Peyer's patch (tissue), 4 donors: ENCODE data around the gene PDE11A. TPM values are rescaled to one million over a fixed set of nuclear protein-coding genes. Genes with fewer than 3 reads are reported as not detected.

Source experiments
- DNase-seq, 3 donors: peaks; one replicate each; pipeline ENCODE4 v3.0.0-alpha.2; 2017 to 2019
- H3K27ac ChIP-seq, 4 donors: fragments of 200-600 bp; sonication (generic); one replicate each; pipeline ENCODE4 v1.5.1; 2016 to 2019
- H3K27me3 ChIP-seq, 2 donors: fragments of 200-600 bp; sonication (generic); one replicate each; pipeline ENCODE4 v1.5.1; 2019
- H3K36me3 ChIP-seq, 3 donors: fragments of 200-600 bp; sonication (generic); one replicate each; pipeline ENCODE4 v1.5.1; 2016 to 2019
- H3K4me1 ChIP-seq, 4 donors: fragments of 200-600 bp; sonication (generic); one replicate each; pipeline ENCODE4 v1.5.1; 2016 to 2019
- H3K4me3 ChIP-seq, 4 donors: fragments of 200-600 bp; sonication (generic); 1 replicate in 3 of 4; 2 replicates in 1 of 4; pipeline ENCODE4 v1.5.1; 2016 to 2019; ENCODE audit warnings: mild to moderate bottlenecking in 1 of 4
- H3K9me3 ChIP-seq, 4 donors: fragments of 200-600 bp; sonication (generic); one replicate each; pipeline ENCODE4 v1.5.1; 2016 to 2019; ENCODE audit warnings: mild to moderate bottlenecking in 1 of 4
- CTCF ChIP-seq, 6 experiments: fragments of 450-650 bp in 4 of 6; fragments of 200-600 bp in 2 of 6; sonication (generic) in 1 of 6; IDR thresholded peaks; one replicate each; pipeline ENCODE4 v1.5.1; 2017 to 2019; ENCODE audit warnings: antibody characterized with exemption in 6 of 6, mild to moderate bottlenecking in 3 of 6, moderate library complexity in 1 of 6
- POLR2A ChIP-seq, 2 donors: fragments of 450-650 bp; IDR thresholded peaks; one replicate each; pipeline ENCODE4 v1.5.1; 2017; ENCODE audit warnings: antibody characterized with exemption in 2 of 2, mild to moderate bottlenecking in 2 of 2, moderate library complexity in 2 of 2
- total RNA-seq, 4 donors: library from RNA; depleted of rRNA; stranded (reverse); fragments of >200 nt; gene quantifications; one replicate each; pipeline ENCODE4 v1.1.0, GENCODE V29; 2016

Gene PDE11A
- total RNA-seq, 4 donors from 2014 or later: 1.6 to 2.1 (median 1.7) TPM

GRCh38 chr2:177728399-177728765 is 344.2 kb downstream of the PDE11A start:
- H3K36me3 ChIP-seq: no peaks in the 10 kb centered on the region
- no peak overlapping the region for H3K4me3 ChIP-seq
- no peak overlapping the region for H3K27ac ChIP-seq
- TF ChIP-seq CTCF (IDR thresholded peaks at IDR 0.05) (no peak), POLR2A (IDR thresholded peaks at IDR 0.05) (no peak)
- H3K9me3 ChIP-seq: no peaks in the 10 kb centered on the region
- no peaks in the 10 kb centered on the region for H3K27me3 ChIP-seq
- H3K4me1 ChIP-seq: no peaks in the 10 kb centered on the region
- no peak for DNase-seq

- TF ChIP-seq CTCF (IDR thresholded peaks at IDR 0.05) (no peak), POLR2A (IDR thresholded peaks at IDR 0.05) (no peak)
- Histone ChIP-seq H3K4me1 (no peaks in the 10 kb centered on the region), H3K36me3 (no peaks in the 10 kb centered on the region), H3K9me3 (no peaks in the 10 kb centered on the region), H3K27me3 (no peaks in the 10 kb centered on the region), H3K27ac (no peak overlapping the region), H3K4me3 (no peak overlapping the region)
- DNase-seq: no peak
These were observed 344.8 kb downstream of the PDE11A start for GRCh38 chr2:177727577-177728398.

- TF ChIP-seq CTCF (IDR thresholded peaks at IDR 0.05): no peak
- no peak for TF ChIP-seq POLR2A (IDR thresholded peaks at IDR 0.05)
- Histone ChIP-seq H3K9me3 (no peaks in the 10 kb centered on the region), H3K27me3 (no peaks in the 10 kb centered on the region), H3K4me3 (no peak overlapping the region), H3K4me1 (no peaks in the 10 kb centered on the region), H3K27ac (no peak overlapping the region), H3K36me3 (no peaks in the 10 kb centered on the region)
- DNase-seq: no peak
These were observed 345.6 kb downstream of the PDE11A start for GRCh38 chr2:177726931-177727348.

GRCh38 chr2:177724398-177725287 is 347.9 kb downstream of the PDE11A start:
- Histone ChIP-seq H3K4me1 (no peaks in the 10 kb centered on the region), H3K27me3 (no peaks in the 10 kb centered on the region), H3K4me3 (no peak overlapping the region), H3K27ac (no peak overlapping the region), H3K9me3 (no peaks in the 10 kb centered on the region), H3K36me3 (no peaks in the 10 kb centered on the region)
- TF ChIP-seq CTCF (IDR thresholded peaks at IDR 0.05): peak; percentile 19 to 92 (median 72)
- no peak for TF ChIP-seq POLR2A (IDR thresholded peaks at IDR 0.05)
- DNase-seq: peak in 1 of 3 donors; percentile 73

- Histone ChIP-seq H3K27ac (no peak overlapping the region), H3K4me1 (no peaks in the 10 kb centered on the region), H3K27me3 (no peaks in the 10 kb centered on the region), H3K4me3 (no peak overlapping the region), H3K36me3 (no peaks in the 10 kb centered on the region), H3K9me3 (no peaks in the 10 kb centered on the region)
- no peak for DNase-seq
- TF ChIP-seq POLR2A (IDR thresholded peaks at IDR 0.05): no peak
- TF ChIP-seq CTCF (IDR thresholded peaks at IDR 0.05): no peak
These were observed 349.3 kb downstream of the PDE11A start for GRCh38 chr2:177723235-177723634.
